ENCODE measurements around the gene CFAP92. TPM values are rescaled to one million over a fixed set of nuclear protein-coding genes. Genes with fewer than 3 reads are reported as not detected.
A peak's percentile ranks its signal among the peaks of the same experiment; 100 is the strongest.
"Not testable (repeated sequence)": the region's sequence is repeated elsewhere in the genome, so short reads cannot be mapped to it uniquely, and the experiment has no call there.

The CFAP92 gene
- total and polyA plus RNA-seq, 10 donors = 0.29 to 3.1 (median 1.3) TPM

DNA sequence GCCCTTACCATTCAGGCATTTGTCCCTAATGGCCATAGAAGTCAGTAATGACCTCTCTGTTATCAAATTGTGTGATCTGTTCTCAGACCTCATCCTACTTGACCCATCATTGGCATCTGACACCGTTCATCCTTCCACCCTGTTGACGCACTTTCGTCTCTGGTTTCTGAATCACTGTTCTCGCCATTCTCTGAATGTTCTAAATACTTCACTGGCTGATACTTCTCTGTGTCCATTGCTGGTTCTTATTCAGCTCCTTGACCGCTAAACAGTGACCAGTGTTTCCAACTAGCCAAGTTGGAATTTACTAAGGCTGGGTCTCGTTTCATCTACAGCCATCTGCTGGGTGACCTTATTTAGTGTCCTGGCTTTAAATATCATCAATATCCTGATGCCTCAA, 112.3 kb downstream of the CFAP92 start:
- peak; percentile 0 for DNase-seq
- no peak overlapping the region for H3K27ac ChIP-seq
- intact Hi-C loops (cut with DNase I; ENCODE audit: low total_unique reads) = no loop called here
- peaks cover 0 to 57% (median 15%) of the 10 kb centered on the region in 6 donors for H3K36me3 ChIP-seq
- no peaks in the 10 kb centered on the region for H3K9me3 ChIP-seq
- H3K4me3 ChIP-seq = no peak overlapping the region
- no peak for TF ChIP-seq CTCF (IDR thresholded peaks at IDR 0.05 in 8 of 11, conservative IDR thresholded peaks at IDR 0.05 in 3 of 11)
- TF ChIP-seq POLR2AphosphoS5 (IDR thresholded peaks at IDR 0.05) = no peak
- TF ChIP-seq POLR2A (IDR thresholded peaks at IDR 0.05) = no peak
- WGBS, 5 donors = 85 to 93% (median 92%) methylated on average over 6 of the region's 6 CpGs
- H3K4me1 ChIP-seq = peaks cover 25 to 81% (median 53%) of the 10 kb centered on the region in 6 donors
- no peaks in the 10 kb centered on the region for H3K27me3 ChIP-seq (replicated peaks in 1 of 7)

DNA sequence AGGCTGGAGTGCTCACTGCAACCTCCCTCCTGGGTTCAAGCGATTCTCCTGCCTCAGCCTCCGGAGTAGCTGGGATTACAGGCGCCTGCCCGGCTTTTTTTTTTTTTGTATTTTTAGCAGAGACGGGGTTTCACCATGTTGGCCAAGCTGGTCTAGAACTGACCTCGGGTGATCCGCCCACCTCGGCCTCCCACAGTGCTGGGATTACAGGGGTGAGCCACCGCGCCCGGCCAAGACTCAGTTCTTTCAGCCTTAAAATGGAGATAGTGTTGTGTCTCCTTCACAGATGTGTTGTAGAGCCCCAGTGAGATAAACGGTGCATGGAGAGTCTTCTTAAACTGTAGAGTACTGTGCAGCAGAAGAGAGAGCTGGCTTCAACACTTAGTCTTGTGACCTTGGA, 113.4 kb downstream of the CFAP92 start:
- WGBS, 5 donors = 78 to 91% (median 82%) methylated on average over 12 of the region's 12 CpGs
- intact Hi-C loops (cut with DNase I; ENCODE audit: low total_unique reads); H3K9me3 ChIP-seq; H3K27me3 ChIP-seq (replicated peaks in 1 of 7): not testable (repeated sequence)
- Histone ChIP-seq H3K4me1 (peaks cover 25 to 91% (median 57%) of the 10 kb centered on the region in 6 donors), H3K36me3 (peaks cover 0 to 46% (median 10%) of the 10 kb centered on the region in 6 donors), H3K27ac (peak overlapping the region in 2 of 8 donors; percentile 94 to 97), H3K4me3 (peak overlapping the region in 7 of 8 donors; percentile 67 to 96 (median 71))
- peak; percentile 69 for DNase-seq

- Histone ChIP-seq H3K27me3 (replicated peaks in 1 of 7) (no peaks in the 10 kb centered on the region), H3K4me3 (peak overlapping the region; percentile 67 to 96 (median 74)), H3K4me1 (peaks cover 25 to 91% (median 60%) of the 10 kb centered on the region in 6 donors), H3K9me3 (no peaks in the 10 kb centered on the region), H3K36me3 (peaks cover 0 to 41% (median 5%) of the 10 kb centered on the region in 6 donors), H3K27ac (peak overlapping the region; percentile 78 to 97 (median 94))
- DNase-seq = peak; percentile 77
- intact Hi-C loops (cut with DNase I; ENCODE audit: low total_unique reads) = no loop called here
- TF ChIP-seq CTCF (IDR thresholded peaks at IDR 0.05 in 8 of 11, conservative IDR thresholded peaks at IDR 0.05 in 3 of 11) (no peak), POLR2AphosphoS5 (IDR thresholded peaks at IDR 0.05) (no peak), POLR2A (IDR thresholded peaks at IDR 0.05) (no peak)
- WGBS, 5 donors = 0 to 6% (median 3%) methylated on average over 5 to 6 of the region's 6 CpGs
These were observed 113.9 kb downstream of the CFAP92 start for GRCh38 chr3:128879991-128880390.

DNA sequence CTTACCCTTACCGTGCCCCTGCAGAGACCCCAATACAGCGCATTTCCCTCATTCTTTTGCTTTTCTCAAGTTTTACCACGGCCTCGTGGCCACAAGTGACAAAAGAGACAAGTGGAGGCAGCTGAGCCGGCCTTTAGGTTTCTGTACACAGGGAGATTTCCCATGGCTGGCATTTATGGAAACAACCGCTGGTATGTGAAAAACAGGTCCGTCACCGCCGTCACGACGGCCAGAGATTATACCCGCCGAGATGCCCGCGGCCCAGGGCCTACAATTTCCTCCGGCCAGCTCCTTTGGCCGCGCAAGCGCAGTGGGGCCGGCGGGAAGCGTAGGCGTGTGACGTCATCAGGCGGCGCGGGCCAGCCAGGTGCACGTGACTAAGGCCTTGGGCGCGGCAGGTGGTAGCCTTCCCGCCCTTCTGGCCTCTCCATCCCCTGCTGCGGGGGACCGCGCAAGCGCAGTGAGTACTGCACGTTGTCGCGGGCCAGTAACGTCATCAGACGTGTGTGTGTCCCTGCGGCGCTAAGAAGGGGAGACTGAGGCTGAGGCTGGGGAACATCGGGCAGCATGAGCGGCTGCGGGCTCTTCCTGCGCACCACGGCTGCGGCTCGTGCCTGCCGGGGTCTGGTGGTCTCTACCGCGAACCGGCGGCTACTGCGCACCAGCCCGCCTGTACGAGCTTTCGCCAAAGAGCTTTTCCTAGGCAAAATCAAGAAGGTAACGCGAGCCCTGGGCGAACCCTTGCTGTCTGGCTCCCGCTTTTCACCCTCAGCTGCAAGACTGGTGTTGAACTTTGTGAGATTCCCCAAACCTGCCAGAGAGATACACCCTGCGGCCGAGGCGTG, 114.5 kb downstream of the CFAP92 start, which contains the start of gene ACAD9:
TSS of gene ACAD9 (plus strand) at position 496 of the 845 bp plus-strand sequence. CDS start at position 568, 72 bp downstream.
- peak within 1 kb of the TSS; percentile 78 to 97 (median 94) for H3K27ac ChIP-seq
- peak; percentile 98 for DNase-seq
- intact Hi-C loops (cut with DNase I; ENCODE audit: low total_unique reads) = no loop called here
- no peaks in the 10 kb centered on the region for H3K27me3 ChIP-seq (replicated peaks in 1 of 7)
- WGBS, 5 donors = 0 to 1% (median 0%) methylated on average over 27 to 65 of the region's 65 CpGs
- peak within 1 kb of the TSS; percentile 67 to 96 (median 74) for H3K4me3 ChIP-seq
- no peaks in the 10 kb centered on the region for H3K9me3 ChIP-seq
- peaks cover 0 to 35% (median 2%) of the 10 kb centered on the region in 6 donors for H3K36me3 ChIP-seq
- TF ChIP-seq POLR2A (IDR thresholded peaks at IDR 0.05) = peak; percentile 72 to 91 (median 86)
- TF ChIP-seq CTCF (IDR thresholded peaks at IDR 0.05 in 8 of 11, conservative IDR thresholded peaks at IDR 0.05 in 3 of 11) = peak in 3 of 11 experiments; percentile 20 to 30 (median 22)
- peak; percentile 99 for TF ChIP-seq POLR2AphosphoS5 (IDR thresholded peaks at IDR 0.05)
- H3K4me1 ChIP-seq = peaks cover 25 to 86% (median 59%) of the 10 kb centered on the region in 6 donors

Measured in spleen (tissue), 11 donors.